ENCODE results near the gene APOBEC4. TPM values are rescaled to one million over a fixed set of nuclear protein-coding genes. Genes with fewer than 3 reads are reported as not detected.

The APOBEC4 gene
- total and polyA plus RNA-seq, 2 of the 8 experiments (the other 6 are each of a cell fraction or from before 2014, with no cell fraction given), result not detected

- DNase-seq (ENCODE audit: low read depth in 1 of 2, low spot score in 2 of 2) (no peak), FAIRE-seq (no peak)
- peaks cover 0 to 2% (median under 1%) of the 10 kb centered on the region in 4 experiments; a peak in 3 of 7 replicates for H3K4me1 ChIP-seq (replicated peaks in 1 of 4; ENCODE audit: control insufficient read depth in 3 of 4, insufficient read depth in 4 of 4, low read length in 3 of 4)
- H3K56ac ChIP-seq (replicated peaks; ENCODE audit: insufficient read length, low read depth, low read length), result no peak overlapping the region
- no peak overlapping the region for H2AFZ ChIP-seq (ENCODE audit: low read length)
- H4K8ac ChIP-seq (ENCODE audit: extremely low read depth, insufficient read depth, low read length), result no peak overlapping the region
- peaks cover 0 to 34% of the 10 kb centered on the region in 2 experiments; a peak in 2 of 4 replicates for H3K79me2 ChIP-seq (ENCODE audit: control insufficient read depth in 1 of 2, insufficient read depth in 2 of 2, low read length in 2 of 2)
- H4K20me1 ChIP-seq (replicated peaks in 1 of 2; ENCODE audit: control insufficient read depth in 1 of 2, insufficient read depth in 2 of 2, low read length in 2 of 2), result peaks cover 0 to 3% of the 10 kb centered on the region in 2 experiments
- no peak overlapping the region for H3K14ac ChIP-seq (ENCODE audit: insufficient read length)
- no peaks in the 10 kb centered on the region; the same call in 1 of the 2 replicates for H3K23me2 ChIP-seq (ENCODE audit: low read depth, low read length)
- no peak overlapping the region for H3K4me3 ChIP-seq (ENCODE audit: extremely low read depth in 1 of 4, insufficient read depth in 2 of 4, low read depth in 3 of 4, low read length in 4 of 4)
- no peak overlapping the region for H3K4ac ChIP-seq (replicated peaks; ENCODE audit: insufficient read length, low read depth, low read length)
- H3K27me3 ChIP-seq (replicated peaks in 1 of 4; ENCODE audit: control insufficient read depth in 3 of 4, extremely low read depth in 1 of 4, insufficient read depth in 3 of 4, low read length in 3 of 4), result no peaks in the 10 kb centered on the region
- H2BK20ac ChIP-seq (ENCODE audit: low read length), result no peak overlapping the region
- ChIA-PET CTCF (ENCODE audit: partially characterized antibody) (interaction anchor here (0.6 to 4.2 kb wide), 3 partner anchors 8 to 350 kb away, joined by 3 to 19 read pairs (median 7); no protein-coding TSS in a partner anchor), POLR2A (ENCODE audit: partially characterized antibody) (interaction anchor here (0.6 to 1.0 kb wide), 2 partner anchors 10 to 1663 kb away, joined by 3 read pairs; no protein-coding TSS in a partner anchor)
- H3K23ac ChIP-seq (ENCODE audit: insufficient read length), result no peak overlapping the region
- peaks cover 2% of the 10 kb centered on the region; the same call in 1 of the 2 replicates for H3K79me1 ChIP-seq (ENCODE audit: low read depth, low read length)
- no peak overlapping the region for H2BK15ac ChIP-seq (ENCODE audit: low read length)
- H3K9me3 ChIP-seq (ENCODE audit: insufficient read depth in 2 of 2, low read depth in 1 of 2, low read length in 1 of 2), result no peaks in the 10 kb centered on the region
- H4K5ac ChIP-seq (ENCODE audit: insufficient read length, low read depth, low read length), result no peak overlapping the region
- H3K9ac ChIP-seq (replicated peaks in 1 of 4; ENCODE audit: extremely low read depth in 1 of 4, low read depth in 3 of 4, low read length in 3 of 4), result no peak overlapping the region
- peaks cover 2 to 27% (median 16%) of the 10 kb centered on the region in 4 experiments for H3K36me3 ChIP-seq (ENCODE audit: control insufficient read depth in 2 of 4, insufficient read depth in 4 of 4, low read length in 3 of 4)
- H3K4me2 ChIP-seq (ENCODE audit: insufficient read depth in 1 of 2, low read depth in 2 of 2, low read length in 2 of 2), result no peak overlapping the region
- no peak overlapping the region for H2BK5ac ChIP-seq (ENCODE audit: low read depth, low read length)
- no peak overlapping the region for H2BK12ac ChIP-seq (ENCODE audit: low read depth, low read length)
- WGBS, 2 experiments (ENCODE audit: extremely low coverage in 1 of 2, insufficient coverage in 1 of 2, insufficient read length in 1 of 2, insufficient replicate concordance in 2 of 2, low coverage in 1 of 2, low lambda C conversion rate in 2 of 2, missing lambda C conversion rate in 1 of 2), result 87% methylated on average over 2 of the region's 2 CpGs; no CpG with 5 or more reads in 1 of the 2 experiments
- H3K27ac ChIP-seq (ENCODE audit: low read depth, low read length), result no peak overlapping the region
- TF ChIP-seq JUN (IDR thresholded peaks at IDR 0.05; ENCODE audit: low read depth, low read length) (no peak), SIX5 (IDR thresholded peaks at IDR 0.05; ENCODE audit: low read depth, low read length) (no peak), CEBPB (IDR thresholded peaks at IDR 0.05; ENCODE audit: low read depth, low read length) (no peak), POLR2A (IDR thresholded peaks at IDR 0.05; ENCODE audit: control extremely low read depth in 1 of 2, low read depth in 2 of 2, low read length in 2 of 2) (no peak), CHD2 (IDR thresholded peaks at IDR 0.05; ENCODE audit: low read length) (no peak), YY1 (IDR thresholded peaks at IDR 0.05; ENCODE audit: low read depth, low read length) (no peak), BRCA1 (IDR thresholded peaks at IDR 0.05; ENCODE audit: low read depth, low read length) (no peak), USF2 (IDR thresholded peaks at IDR 0.05; ENCODE audit: low read length) (no peak)
- no peak overlapping the region for H4K91ac ChIP-seq (replicated peaks; ENCODE audit: insufficient read length, low read length)
- no peak overlapping the region for H2BK120ac ChIP-seq (replicated peaks; ENCODE audit: low read depth, low read length)
- no peak overlapping the region for H2AK5ac ChIP-seq (ENCODE audit: low read depth, low read length)
- H3K18ac ChIP-seq (ENCODE audit: extremely low read depth, low read length), result no peak overlapping the region
These were observed 22.4 kb downstream of the APOBEC4 start for GRCh38 chr1:183630748-183631147.
